GM23338 (cell line): Measurements from ENCODE around the gene CD46. TPM values are rescaled to one million over a fixed set of nuclear protein-coding genes. Genes with fewer than 3 reads are reported as not detected.

Experiments
- ATAC-seq: fragments of 200-7000 bp; cut with Tn5 transposase; 3 replicates; pipeline ENCODE4 v1.9.1; 2020
- DNase-seq: peaks from one replicate; pipeline ENCODE4 v3.0.0-alpha.2; 2015; ENCODE audit warnings: low spot score
- H2AFZ ChIP-seq: fragments of 200-600 bp; sonication (generic); 2 replicates; pipeline ENCODE4 v1.8.0; 2016; ENCODE audit warnings: antibody characterized with exemption, mild to moderate bottlenecking, moderate library complexity
- H3F3A ChIP-seq: fragments of 200-600 bp; sonication (generic); replicated peaks from 2 replicates; pipeline ENCODE4 v1.8.0; 2017; ENCODE audit warnings: antibody characterized with exemption, mixed run types, low read depth
- H3K27ac ChIP-seq: fragments of 200-600 bp; sonication (generic); 2 replicates; pipeline ENCODE4 v1.6.1; 2016; ENCODE audit warnings: low read depth
- H3K27me3 ChIP-seq: fragments of 200-600 bp; sonication (generic); 2 replicates; pipeline ENCODE4 v1.8.0; 2016; ENCODE audit warnings: mild to moderate bottlenecking, mixed run types, moderate library complexity; ENCODE audit not compliant: insufficient read depth
- H3K36me3 ChIP-seq: fragments of 200-600 bp; sonication (generic); 2 replicates; pipeline ENCODE4 v1.8.0; 2016; ENCODE audit warnings: mild to moderate bottlenecking; ENCODE audit not compliant: insufficient read depth
- H3K4me1 ChIP-seq: fragments of 200-600 bp; sonication (generic); 2 replicates; pipeline ENCODE4 v1.8.0; 2016; ENCODE audit warnings: mild to moderate bottlenecking, moderate library complexity; ENCODE audit not compliant: insufficient read depth
- H3K4me2 ChIP-seq: fragments of 200-600 bp; sonication (generic); 2 replicates; pipeline ENCODE4 v1.7.1; 2017; ENCODE audit warnings: mixed run types
- H3K4me3 ChIP-seq: fragments of 200-600 bp; sonication (generic); 2 replicates; pipeline ENCODE4 v1.6.1; 2016; ENCODE audit warnings: mixed run types
- H3K79me2 ChIP-seq: fragments of 200-600 bp; sonication (generic); replicated peaks from 2 replicates; pipeline ENCODE4 v1.8.0; 2017; ENCODE audit warnings: mild to moderate bottlenecking; ENCODE audit not compliant: insufficient read depth
- H3K9me2 ChIP-seq: fragments of 200-600 bp; sonication (generic); 2 replicates; pipeline ENCODE4 v1.8.0; 2017; ENCODE audit not compliant: insufficient read depth
- H4K20me1 ChIP-seq: fragments of 200-600 bp; sonication (generic); replicated peaks from 2 replicates; pipeline ENCODE4 v1.8.0; 2017; ENCODE audit warnings: mild to moderate bottlenecking; ENCODE audit not compliant: insufficient read depth
- H3K27ac Mint-ChIP-seq: 2 replicates; pipeline ENCODE4 v1.8.0; 2020; ENCODE audit warnings: inconsistent platforms, mild to moderate bottlenecking, moderate library complexity, mixed read lengths
- H3K27me3 Mint-ChIP-seq: 3 replicates; pipeline ENCODE4 v1.8.0; 2022; ENCODE audit warnings: low read depth, mild to moderate bottlenecking, moderate library complexity, mixed read lengths, inconsistent platforms; ENCODE audit not compliant: insufficient read depth, poor library complexity
- H3K36me3 Mint-ChIP-seq: 3 replicates; pipeline ENCODE4 v1.8.0; 2021; ENCODE audit warnings: low read depth, mild to moderate bottlenecking, inconsistent platforms, moderate library complexity, mixed read lengths
- H3K4me1 Mint-ChIP-seq: 3 replicates; pipeline ENCODE4 v1.8.0; 2020; ENCODE audit warnings: mild to moderate bottlenecking, inconsistent platforms, mixed read lengths
- H3K4me3 Mint-ChIP-seq: 3 replicates; pipeline ENCODE4 v1.8.0; 2021; ENCODE audit warnings: moderate library complexity, mild to moderate bottlenecking, inconsistent platforms, mixed read lengths
- H3K9me3 Mint-ChIP-seq: 3 replicates; pipeline ENCODE4 v1.8.0; 2020; ENCODE audit warnings: moderate library complexity, mild to moderate bottlenecking, inconsistent platforms, mixed read lengths
- EZH2phosphoT487 ChIP-seq: fragments of 200-600 bp; sonication (generic); IDR thresholded peaks from one replicate; pipeline ENCODE4 v1.8.1; 2018; ENCODE audit warnings: antibody characterized with exemption; ENCODE audit not compliant: unreplicated experiment
- ZNF114 ChIP-seq: fragments of 250-450 bp; sonication (Bioruptor Pico); IDR thresholded peaks from 2 replicates; pipeline ENCODE4 v1.5.0; 2020; ENCODE audit warnings: mild to moderate bottlenecking, moderate library complexity
- ZNF331 ChIP-seq: fragments of 250-450 bp; sonication (Bioruptor Pico); IDR thresholded peaks from 2 replicates; pipeline ENCODE4 v1.5.0; 2020; ENCODE audit warnings: low read depth, mild to moderate bottlenecking, moderate library complexity
- ZNF462 ChIP-seq: fragments of 250-450 bp; sonication (Bioruptor Pico); IDR thresholded peaks from 2 replicates; pipeline ENCODE4 v1.5.0; 2020; ENCODE audit warnings: mild to moderate bottlenecking, moderate library complexity
- polyA plus RNA-seq: library from polyadenylated mRNA; unstranded; fragments of >200 nt; fragmentation: Nextera tagmentation; extraction: Ambion mirVana; gene quantifications from 2 replicates; pipeline ENCODE4 v1.2.1, GENCODE V29; 2016
- total RNA-seq: library from RNA; depleted of rRNA; stranded (reverse); fragments of >200 nt; shearing (Covaris generic); gene quantifications from 2 replicates; pipeline ENCODE4 v1.2.3, GENCODE V29; 2014

CD46 gene
- total and polyA plus RNA-seq, 2 experiments from 2014 or later: 199 to 209 TPM

- ATAC-seq (no peak), DNase-seq (no peak)
- no peaks in the 10 kb centered on the region for H3K4me1 ChIP-seq
- no peaks in the 10 kb centered on the region for H3K9me2 ChIP-seq
- H2AFZ ChIP-seq: no peak overlapping the region
- Mint-ChIP-seq H3K27ac (no peak overlapping the region), H3K4me1 (no peaks in the 10 kb centered on the region), H3K27me3 (peaks cover 2% of the 10 kb centered on the region), H3K4me3 (no peak overlapping the region), H3K36me3 (peaks cover 42% of the 10 kb centered on the region; the same call in 2 of the 3 replicates), H3K9me3 (no peaks in the 10 kb centered on the region)
- H3K79me2 ChIP-seq: no peaks in the 10 kb centered on the region
- no peak overlapping the region for H3K27ac ChIP-seq
- no peak for TF ChIP-seq ZNF114 (CRISPR knock-in tag)
- TF ChIP-seq EZH2phosphoT487: no peak
- TF ChIP-seq ZNF462 (CRISPR knock-in tag): no peak
- no peak for TF ChIP-seq ZNF331 (CRISPR knock-in tag)
- no peaks in the 10 kb centered on the region for H3K27me3 ChIP-seq
- H3K36me3 ChIP-seq: peaks cover 27% of the 10 kb centered on the region
- H4K20me1 ChIP-seq: peaks cover 10% of the 10 kb centered on the region
- H3K4me2 ChIP-seq: no peak overlapping the region
- no peak overlapping the region for H3K4me3 ChIP-seq
- no peaks in the 10 kb centered on the region; the same call in 1 of the 2 replicates for H3F3A ChIP-seq
Observed at GRCh38 chr1:207789792-207790787, 38.2 kb downstream of the CD46 start.
